ENCODE data around the gene PDIA2. TPM values are rescaled to one million over a fixed set of nuclear protein-coding genes. Genes with fewer than 3 reads are reported as not detected.
A peak's percentile ranks its signal among the peaks of the same experiment; 100 is the strongest.
"Not testable (repeated sequence)": the region's sequence is repeated elsewhere in the genome, so short reads cannot be mapped to it uniquely, and the experiment has no call there.

The PDIA2 gene
- total RNA-seq, 1 donor from 2014 or later = 0.96 TPM

DNA sequence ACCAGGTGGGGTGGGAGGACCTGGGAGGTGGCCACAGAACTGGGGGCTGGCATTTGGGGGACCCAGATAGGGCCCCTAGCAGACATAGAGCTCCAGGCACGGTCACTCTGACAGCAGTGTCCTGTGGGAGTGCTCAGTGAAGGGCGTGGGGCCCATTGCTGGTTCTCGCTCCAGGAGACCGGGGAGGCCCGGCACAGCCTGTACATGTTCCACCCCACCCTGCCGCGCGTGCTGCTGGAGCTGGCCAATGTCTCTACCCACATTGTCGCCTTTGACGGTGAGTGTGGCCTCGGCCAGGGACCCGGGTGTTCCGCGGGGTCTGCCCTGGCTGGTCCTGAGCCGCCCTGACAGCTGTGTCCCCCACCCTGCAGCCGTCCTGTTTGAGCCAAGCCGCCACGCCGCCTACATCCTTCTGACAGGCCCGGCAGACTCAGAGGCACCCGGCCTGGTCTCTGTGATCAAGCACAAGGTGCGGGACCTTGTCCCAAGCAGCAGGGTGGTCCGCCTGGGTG, 18.5 kb upstream of the PDIA2 start:
- peak; percentile 61 for DNase-seq
- Histone ChIP-seq H3K36me3 (peaks cover 45% of the 10 kb centered on the region), H3K4me1 (no peaks in the 10 kb centered on the region), H3K27me3 (no peaks in the 10 kb centered on the region), H3K9me3 (no peaks in the 10 kb centered on the region), H3K27ac (no peak overlapping the region), H3K4me3 (no peak overlapping the region)
- TF ChIP-seq, protein P1, sequence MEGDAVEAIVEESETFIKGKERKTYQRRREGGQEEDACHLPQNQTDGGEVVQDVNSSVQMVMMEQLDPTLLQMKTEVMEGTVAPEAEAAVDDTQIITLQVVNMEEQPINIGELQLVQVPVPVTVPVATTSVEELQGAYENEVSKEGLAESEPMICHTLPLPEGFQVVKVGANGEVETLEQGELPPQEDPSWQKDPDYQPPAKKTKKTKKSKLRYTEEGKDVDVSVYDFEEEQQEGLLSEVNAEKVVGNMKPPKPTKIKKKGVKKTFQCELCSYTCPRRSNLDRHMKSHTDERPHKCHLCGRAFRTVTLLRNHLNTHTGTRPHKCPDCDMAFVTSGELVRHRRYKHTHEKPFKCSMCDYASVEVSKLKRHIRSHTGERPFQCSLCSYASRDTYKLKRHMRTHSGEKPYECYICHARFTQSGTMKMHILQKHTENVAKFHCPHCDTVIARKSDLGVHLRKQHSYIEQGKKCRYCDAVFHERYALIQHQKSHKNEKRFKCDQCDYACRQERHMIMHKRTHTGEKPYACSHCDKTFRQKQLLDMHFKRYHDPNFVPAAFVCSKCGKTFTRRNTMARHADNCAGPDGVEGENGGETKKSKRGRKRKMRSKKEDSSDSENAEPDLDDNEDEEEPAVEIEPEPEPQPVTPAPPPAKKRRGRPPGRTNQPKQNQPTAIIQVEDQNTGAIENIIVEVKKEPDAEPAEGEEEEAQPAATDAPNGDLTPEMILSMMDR (IDR thresholded peaks at IDR 0.05) = no peak
- ATAC-seq = no peak
- intact Hi-C loops (cut with DNase I) = no loop called here

DNA sequence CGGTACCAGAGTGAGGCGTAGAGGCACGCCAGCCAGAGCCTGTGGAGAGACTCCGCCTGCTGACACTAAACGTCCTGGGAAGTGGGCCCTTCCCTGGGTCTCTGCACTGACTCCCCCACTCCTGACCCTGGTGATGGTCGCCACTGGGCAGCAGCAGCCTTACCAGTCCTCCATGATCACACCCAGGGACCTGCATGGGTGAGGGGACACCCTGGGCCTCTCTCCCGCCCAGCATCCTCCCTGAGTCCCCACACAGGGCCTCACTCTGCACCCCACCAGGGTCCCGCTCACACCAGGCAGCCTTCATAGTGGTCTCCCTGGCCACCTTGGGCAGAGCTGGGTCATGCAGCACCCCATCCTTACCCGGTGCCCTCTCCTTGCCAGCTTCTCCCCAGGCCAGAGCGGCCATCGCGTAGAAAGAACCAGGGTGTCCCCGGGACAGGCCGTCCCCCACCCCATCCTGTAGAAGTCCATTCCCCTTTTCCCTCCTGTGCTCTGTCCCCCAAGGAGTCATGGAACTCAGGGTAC, 17.9 kb upstream of the PDIA2 start:
- Histone ChIP-seq H3K4me3 (no peak overlapping the region), H3K9me3 (no peaks in the 10 kb centered on the region), H3K27ac (no peak overlapping the region), H3K4me1 (no peaks in the 10 kb centered on the region), H3K27me3 (no peaks in the 10 kb centered on the region), H3K36me3 (peaks cover 40% of the 10 kb centered on the region)
- DNase-seq = no peak
- intact Hi-C loops (cut with DNase I) = no loop called here
- TF ChIP-seq, protein P1 (IDR thresholded peaks at IDR 0.05) = no peak
- ATAC-seq = no peak

DNA sequence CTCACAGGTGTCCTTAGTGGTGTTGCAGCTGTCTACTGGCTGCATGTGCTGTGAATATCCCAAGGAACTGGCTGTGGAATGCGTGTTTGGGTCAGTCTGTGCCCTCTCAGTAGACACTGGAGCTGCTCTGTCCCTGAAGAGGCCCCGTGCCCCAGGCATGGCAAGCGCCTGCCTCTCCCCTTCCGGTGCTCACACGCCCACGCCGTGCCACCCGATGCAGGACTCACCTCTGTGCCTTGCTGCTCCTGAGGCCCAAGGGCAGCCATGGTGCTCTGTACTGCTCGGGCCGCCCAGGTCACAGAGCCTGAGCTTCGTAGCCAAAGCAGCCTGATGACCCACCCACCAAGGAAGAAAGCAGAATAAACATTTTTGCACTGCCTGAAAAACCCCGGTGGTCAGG, 17.3 kb upstream of the PDIA2 start:
- Histone ChIP-seq H3K9me3 (no peaks in the 10 kb centered on the region), H3K27me3 (no peaks in the 10 kb centered on the region), H3K4me3 (no peak overlapping the region), H3K36me3 (peaks cover 33% of the 10 kb centered on the region), H3K27ac (no peak overlapping the region), H3K4me1 (no peaks in the 10 kb centered on the region)
- no peak for ATAC-seq
- no peak for DNase-seq
- intact Hi-C loops (cut with DNase I) = no loop called here
- TF ChIP-seq, protein P1 (IDR thresholded peaks at IDR 0.05) = no peak

DNA sequence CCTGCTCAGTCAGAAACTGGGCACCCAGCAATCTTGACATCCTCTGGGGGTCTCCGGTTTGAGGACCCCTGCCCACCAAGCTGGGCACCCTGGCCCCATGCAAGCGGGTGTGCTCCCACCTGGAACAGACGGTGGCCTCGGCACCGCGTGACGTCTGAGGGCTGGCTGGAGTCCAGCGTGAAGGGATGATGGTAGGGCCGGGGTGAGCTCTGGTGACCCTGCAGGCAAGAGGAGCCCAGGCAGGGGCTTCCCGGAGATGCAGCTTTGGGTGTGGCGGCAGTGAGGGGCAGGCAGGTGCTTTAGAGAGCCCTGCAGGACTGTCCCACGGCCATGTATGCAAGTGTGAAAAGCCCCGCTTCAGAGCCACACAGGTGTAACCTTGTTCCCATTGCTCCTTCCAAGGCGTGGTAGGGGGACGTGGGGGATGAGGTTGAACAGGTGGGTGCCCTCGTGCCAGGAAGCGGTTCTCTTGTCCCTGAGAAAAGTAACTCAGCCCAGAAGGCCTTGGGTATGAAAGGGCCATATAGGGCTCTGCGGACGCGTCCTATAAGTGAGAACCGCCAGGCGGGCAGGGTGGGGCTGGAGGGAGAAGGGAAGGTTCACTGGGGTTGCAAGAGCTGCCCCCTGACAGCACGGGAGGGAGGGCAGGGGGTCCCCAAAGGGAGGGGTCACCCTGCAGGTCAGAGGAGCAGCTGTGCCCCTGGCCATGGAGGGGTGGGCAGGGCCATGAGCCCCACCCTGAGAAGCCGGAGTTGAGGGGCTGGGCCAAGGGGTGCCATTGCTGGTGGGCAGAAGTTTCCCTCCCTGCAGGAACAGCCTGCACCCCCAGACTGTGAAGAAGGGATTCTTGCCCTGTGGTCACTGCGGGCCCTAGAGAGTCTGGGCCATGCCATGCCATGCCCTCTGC, 16.5 kb upstream of the PDIA2 start:
- TF ChIP-seq, protein P1 (IDR thresholded peaks at IDR 0.05) = no peak
- peaks cover 26% of the 10 kb centered on the region for H3K36me3 ChIP-seq
- peak; percentile 63 for DNase-seq
- H3K9me3 ChIP-seq = no peaks in the 10 kb centered on the region
- H3K27me3 ChIP-seq = no peaks in the 10 kb centered on the region
- ATAC-seq = no peak
- H3K4me1 ChIP-seq = no peaks in the 10 kb centered on the region
- H3K4me3 ChIP-seq = no peak overlapping the region
- intact Hi-C loops (cut with DNase I) = no loop called here
- no peak overlapping the region for H3K27ac ChIP-seq

DNA sequence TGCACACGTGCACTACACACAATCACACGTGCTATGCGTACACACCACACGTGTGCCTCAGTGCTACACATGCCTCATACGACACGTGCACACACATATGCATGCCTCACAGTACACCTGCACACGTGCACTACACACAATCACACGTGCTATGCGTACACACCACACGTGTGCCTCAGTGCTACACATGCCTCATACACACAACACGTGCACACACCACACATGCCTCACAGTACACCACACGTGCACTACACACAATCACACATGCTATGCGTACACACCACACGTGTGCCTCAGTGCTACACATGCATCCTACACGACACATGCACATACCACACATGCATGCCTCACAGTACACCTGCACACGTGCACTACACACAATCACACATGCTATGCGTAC, 15.4 kb upstream of the PDIA2 start:
- H3K4me1 ChIP-seq; H3K4me3 ChIP-seq; intact Hi-C loops (cut with DNase I); H3K9me3 ChIP-seq; ATAC-seq; H3K27me3 ChIP-seq; H3K27ac ChIP-seq; DNase-seq: not testable (repeated sequence)
- peaks cover 18% of the 10 kb centered on the region for H3K36me3 ChIP-seq
